ENCODE data around the gene SLX4.

DNA sequence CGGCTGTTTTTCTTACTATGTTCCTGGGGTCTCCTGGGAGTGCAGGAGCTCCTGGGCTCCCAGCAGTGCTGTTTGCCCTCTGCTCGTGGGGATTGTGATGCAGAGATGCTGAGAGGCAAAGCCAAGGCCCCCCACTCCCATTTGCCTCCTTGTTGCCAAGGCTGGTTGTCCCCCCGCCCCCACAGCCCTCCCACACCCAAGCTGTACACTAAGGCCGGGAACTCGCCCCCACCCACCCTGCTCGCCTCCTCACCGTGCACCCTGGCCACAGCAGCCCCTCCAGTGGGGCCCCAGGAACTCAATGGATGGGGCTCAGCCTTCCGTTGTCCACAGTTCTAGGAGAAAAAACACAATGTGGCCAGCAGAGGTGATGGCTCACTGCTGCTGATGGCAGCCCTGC is 44.4 kb downstream of the SLX4 start:
- TF ChIP-seq, protein P1, sequence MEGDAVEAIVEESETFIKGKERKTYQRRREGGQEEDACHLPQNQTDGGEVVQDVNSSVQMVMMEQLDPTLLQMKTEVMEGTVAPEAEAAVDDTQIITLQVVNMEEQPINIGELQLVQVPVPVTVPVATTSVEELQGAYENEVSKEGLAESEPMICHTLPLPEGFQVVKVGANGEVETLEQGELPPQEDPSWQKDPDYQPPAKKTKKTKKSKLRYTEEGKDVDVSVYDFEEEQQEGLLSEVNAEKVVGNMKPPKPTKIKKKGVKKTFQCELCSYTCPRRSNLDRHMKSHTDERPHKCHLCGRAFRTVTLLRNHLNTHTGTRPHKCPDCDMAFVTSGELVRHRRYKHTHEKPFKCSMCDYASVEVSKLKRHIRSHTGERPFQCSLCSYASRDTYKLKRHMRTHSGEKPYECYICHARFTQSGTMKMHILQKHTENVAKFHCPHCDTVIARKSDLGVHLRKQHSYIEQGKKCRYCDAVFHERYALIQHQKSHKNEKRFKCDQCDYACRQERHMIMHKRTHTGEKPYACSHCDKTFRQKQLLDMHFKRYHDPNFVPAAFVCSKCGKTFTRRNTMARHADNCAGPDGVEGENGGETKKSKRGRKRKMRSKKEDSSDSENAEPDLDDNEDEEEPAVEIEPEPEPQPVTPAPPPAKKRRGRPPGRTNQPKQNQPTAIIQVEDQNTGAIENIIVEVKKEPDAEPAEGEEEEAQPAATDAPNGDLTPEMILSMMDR (IDR thresholded peaks at IDR 0.05), result no peak
- TF ChIP-seq SMC3 (IDR thresholded peaks at IDR 0.05), result no peak
- TF ChIP-seq BHLHE40 (IDR thresholded peaks at IDR 0.05; ENCODE audit: low read depth, low read length), result no peak
- no peak for TF ChIP-seq RAD21 (conservative IDR thresholded peaks at IDR 0.05 in 1 of 2, IDR thresholded peaks at IDR 0.05 in 1 of 2)
- no peak for TF ChIP-seq PHF8 (IDR thresholded peaks at IDR 0.05; ENCODE audit: borderline replicate concordance, low read depth)
- TF ChIP-seq, protein P2, sequence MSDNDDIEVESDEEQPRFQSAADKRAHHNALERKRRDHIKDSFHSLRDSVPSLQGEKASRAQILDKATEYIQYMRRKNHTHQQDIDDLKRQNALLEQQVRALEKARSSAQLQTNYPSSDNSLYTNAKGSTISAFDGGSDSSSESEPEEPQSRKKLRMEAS (IDR thresholded peaks at IDR 0.05), result no peak
- TF ChIP-seq, protein P3, sequence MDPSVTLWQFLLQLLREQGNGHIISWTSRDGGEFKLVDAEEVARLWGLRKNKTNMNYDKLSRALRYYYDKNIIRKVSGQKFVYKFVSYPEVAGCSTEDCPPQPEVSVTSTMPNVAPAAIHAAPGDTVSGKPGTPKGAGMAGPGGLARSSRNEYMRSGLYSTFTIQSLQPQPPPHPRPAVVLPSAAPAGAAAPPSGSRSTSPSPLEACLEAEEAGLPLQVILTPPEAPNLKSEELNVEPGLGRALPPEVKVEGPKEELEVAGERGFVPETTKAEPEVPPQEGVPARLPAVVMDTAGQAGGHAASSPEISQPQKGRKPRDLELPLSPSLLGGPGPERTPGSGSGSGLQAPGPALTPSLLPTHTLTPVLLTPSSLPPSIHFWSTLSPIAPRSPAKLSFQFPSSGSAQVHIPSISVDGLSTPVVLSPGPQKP (IDR thresholded peaks at IDR 0.05; ENCODE audit: low read depth, low read length), result no peak
- TF ChIP-seq POLR2A (IDR thresholded peaks at IDR 0.05; ENCODE audit: low read length), result no peak
- no peak for TF ChIP-seq JUN (IDR thresholded peaks at IDR 0.05)
- no peak for TF ChIP-seq MYC (IDR thresholded peaks at IDR 0.05; ENCODE audit: borderline replicate concordance, low read length)
- TF ChIP-seq, protein P4, sequence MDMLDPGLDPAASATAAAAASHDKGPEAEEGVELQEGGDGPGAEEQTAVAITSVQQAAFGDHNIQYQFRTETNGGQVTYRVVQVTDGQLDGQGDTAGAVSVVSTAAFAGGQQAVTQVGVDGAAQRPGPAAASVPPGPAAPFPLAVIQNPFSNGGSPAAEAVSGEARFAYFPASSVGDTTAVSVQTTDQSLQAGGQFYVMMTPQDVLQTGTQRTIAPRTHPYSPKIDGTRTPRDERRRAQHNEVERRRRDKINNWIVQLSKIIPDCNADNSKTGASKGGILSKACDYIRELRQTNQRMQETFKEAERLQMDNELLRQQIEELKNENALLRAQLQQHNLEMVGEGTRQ (IDR thresholded peaks at IDR 0.05), result no peak
